ENCODE measurements around the gene SPR. TPM values are rescaled to one million over a fixed set of nuclear protein-coding genes. Genes with fewer than 3 reads are reported as not detected.

SPR gene
- total and polyA plus RNA-seq, 2 donors (not counting 3 experiments of a cell fraction or from before 2014, with no cell fraction given), result 22.0 to 27.6 TPM

DNA sequence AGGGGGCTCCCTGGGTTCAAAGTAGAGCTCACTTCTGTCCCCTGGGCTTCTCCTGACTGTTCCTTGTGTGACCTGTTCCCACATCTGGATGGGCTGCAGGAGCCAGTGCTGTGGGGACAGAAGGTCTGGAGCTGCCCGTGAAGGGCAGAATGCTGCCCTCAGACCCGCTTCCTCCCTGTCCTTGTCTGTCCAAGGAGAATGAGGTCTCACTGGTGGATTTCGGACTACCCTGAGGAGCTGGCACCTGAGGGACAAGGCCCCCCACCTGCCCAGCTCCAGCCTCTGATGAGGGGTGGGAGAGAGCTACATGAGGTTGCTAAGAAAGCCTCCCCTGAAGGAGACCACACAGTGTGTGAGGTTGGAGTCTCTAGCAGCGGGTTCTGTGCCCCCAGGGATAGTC is 45.6 kb downstream of the SPR start:
- Histone ChIP-seq H3K4me3 (replicated peaks in 1 of 3; ENCODE audit: insufficient read depth in 1 of 3, low read depth in 1 of 3, low read length in 3 of 3) (no peak overlapping the region), H4K20me1 (replicated peaks; ENCODE audit: control insufficient read depth, extremely low read depth, insufficient read depth, low read length) (no peaks in the 10 kb centered on the region), H3K79me2 (ENCODE audit: control insufficient read depth, insufficient read depth, low read length) (no peaks in the 10 kb centered on the region), H3K4me1 (ENCODE audit: control insufficient read depth, extremely low read depth, insufficient read depth, low read length) (no peaks in the 10 kb centered on the region), H3K36me3 (ENCODE audit: control insufficient read depth in 2 of 2, extremely low read depth in 1 of 2, insufficient read depth in 2 of 2, low read length in 2 of 2) (no peaks in the 10 kb centered on the region), H3K4me2 (ENCODE audit: insufficient read depth, low read length) (no peak overlapping the region), H2AFZ (ENCODE audit: low read depth, low read length) (no peak overlapping the region), H3K9me3 (replicated peaks; ENCODE audit: control insufficient read depth, insufficient read depth, low read length) (no peaks in the 10 kb centered on the region), H3K27ac (ENCODE audit: insufficient read depth, low read depth, low read length) (no peak overlapping the region), H3K9me1 (replicated peaks; ENCODE audit: control insufficient read depth, extremely low read depth, insufficient read depth, low read length) (no peaks in the 10 kb centered on the region), H3K27me3 (ENCODE audit: control insufficient read depth in 2 of 2, insufficient read depth in 2 of 2, low read length in 2 of 2) (peaks cover 28 to 41% of the 10 kb centered on the region in 2 experiments), H3K9ac (replicated peaks; ENCODE audit: extremely low read depth, insufficient read depth, low read length) (no peak overlapping the region)
- intact Hi-C loops (cut with micrococcal nuclease), result no loop called here
- POLR2A ChIA-PET, result interaction anchor here (0.5 kb wide), 1 partner anchor 369 kb away, joined by 4 read pairs; no protein-coding TSS in a partner anchor
- no TSS peak for BruUV-seq (replicated peaks)
- DNase-seq (ENCODE audit: low read depth, low spot score) (no peak), FAIRE-seq (no peak)
- CTCF ChIA-PET, result interaction anchor here (4.1 kb wide), 1 partner anchor 39 kb away, joined by 26 read pairs; no protein-coding TSS in a partner anchor
- no peak for TF ChIP-seq GATA2 (IDR thresholded peaks at IDR 0.05; ENCODE audit: insufficient read depth, insufficient read length, low read depth, low read length)
- dilution Hi-C loops (cut with MboI; ENCODE audit: extremely low pct_ligation_motif_present, low sequenced_read_pairs), result no loop called here

DNA sequence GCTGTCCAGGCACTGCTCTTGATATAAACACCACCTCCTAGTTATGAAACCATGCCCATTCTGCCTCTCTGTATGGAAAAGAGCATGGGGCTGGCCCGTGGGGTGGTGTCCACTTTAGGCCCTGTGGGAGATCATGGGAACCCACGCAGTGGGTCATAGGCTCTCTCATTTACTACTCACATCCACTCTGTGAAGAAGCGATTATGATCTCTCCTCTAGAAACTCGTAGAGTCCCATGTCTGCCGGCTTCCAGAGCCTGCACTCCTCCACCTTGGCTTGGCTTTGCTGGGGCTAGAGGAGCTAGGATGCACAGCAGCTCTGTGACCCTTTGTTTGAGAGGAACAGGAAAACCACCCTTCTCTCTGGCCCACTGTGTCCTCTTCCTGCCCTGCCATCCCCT is 46.0 kb downstream of the SPR start:
- CTCF ChIA-PET, result interaction anchor here (4.1 kb wide), 1 partner anchor 40 kb away, joined by 26 read pairs; no protein-coding TSS in a partner anchor
- H3K27ac ChIP-seq (ENCODE audit: insufficient read depth, low read depth, low read length), result no peak overlapping the region
- POLR2A ChIA-PET, result no interaction called here
- no peak for TF ChIP-seq POLR2AphosphoS5 (IDR thresholded peaks at IDR 0.05; ENCODE audit: insufficient read depth, low read depth, low read length)
- no peak for TF ChIP-seq MYC (IDR thresholded peaks at IDR 0.05; ENCODE audit: low read depth, low read length)
- no peak for TF ChIP-seq EZH2 (IDR thresholded peaks at IDR 0.05; ENCODE audit: borderline replicate concordance, low read depth, low read length, severe bottlenecking)
- no peak for TF ChIP-seq POLR2A (IDR thresholded peaks at IDR 0.05; ENCODE audit: low read depth, low read length)
- TF ChIP-seq JUN (IDR thresholded peaks at IDR 0.05; ENCODE audit: borderline replicate concordance, insufficient read depth, insufficient read length, low read depth), result no peak
- no peak for TF ChIP-seq GATA2 (IDR thresholded peaks at IDR 0.05; ENCODE audit: insufficient read depth, insufficient read length, low read depth, low read length)
- TF ChIP-seq, protein P1, sequence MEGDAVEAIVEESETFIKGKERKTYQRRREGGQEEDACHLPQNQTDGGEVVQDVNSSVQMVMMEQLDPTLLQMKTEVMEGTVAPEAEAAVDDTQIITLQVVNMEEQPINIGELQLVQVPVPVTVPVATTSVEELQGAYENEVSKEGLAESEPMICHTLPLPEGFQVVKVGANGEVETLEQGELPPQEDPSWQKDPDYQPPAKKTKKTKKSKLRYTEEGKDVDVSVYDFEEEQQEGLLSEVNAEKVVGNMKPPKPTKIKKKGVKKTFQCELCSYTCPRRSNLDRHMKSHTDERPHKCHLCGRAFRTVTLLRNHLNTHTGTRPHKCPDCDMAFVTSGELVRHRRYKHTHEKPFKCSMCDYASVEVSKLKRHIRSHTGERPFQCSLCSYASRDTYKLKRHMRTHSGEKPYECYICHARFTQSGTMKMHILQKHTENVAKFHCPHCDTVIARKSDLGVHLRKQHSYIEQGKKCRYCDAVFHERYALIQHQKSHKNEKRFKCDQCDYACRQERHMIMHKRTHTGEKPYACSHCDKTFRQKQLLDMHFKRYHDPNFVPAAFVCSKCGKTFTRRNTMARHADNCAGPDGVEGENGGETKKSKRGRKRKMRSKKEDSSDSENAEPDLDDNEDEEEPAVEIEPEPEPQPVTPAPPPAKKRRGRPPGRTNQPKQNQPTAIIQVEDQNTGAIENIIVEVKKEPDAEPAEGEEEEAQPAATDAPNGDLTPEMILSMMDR (IDR thresholded peaks at IDR 0.05; ENCODE audit: extremely low read depth in 1 of 2, insufficient read depth in 1 of 2, low read depth in 1 of 2, low read length in 2 of 2), result no peak
- TF ChIP-seq, protein P2, sequence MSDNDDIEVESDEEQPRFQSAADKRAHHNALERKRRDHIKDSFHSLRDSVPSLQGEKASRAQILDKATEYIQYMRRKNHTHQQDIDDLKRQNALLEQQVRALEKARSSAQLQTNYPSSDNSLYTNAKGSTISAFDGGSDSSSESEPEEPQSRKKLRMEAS (IDR thresholded peaks at IDR 0.05; ENCODE audit: insufficient read depth, insufficient read length), result no peak
- no peak for TF ChIP-seq FOS (IDR thresholded peaks at IDR 0.05; ENCODE audit: borderline replicate concordance, insufficient read depth, low read length)
- H3K79me2 ChIP-seq (ENCODE audit: control insufficient read depth, insufficient read depth, low read length), result no peaks in the 10 kb centered on the region
- H3K9me3 ChIP-seq (replicated peaks; ENCODE audit: control insufficient read depth, insufficient read depth, low read length), result no peaks in the 10 kb centered on the region
- FAIRE-seq, result no peak
- H2AFZ ChIP-seq (ENCODE audit: low read depth, low read length), result no peak overlapping the region
- H3K4me3 ChIP-seq (replicated peaks in 1 of 3; ENCODE audit: insufficient read depth in 1 of 3, low read depth in 1 of 3, low read length in 3 of 3), result no peak overlapping the region
- no peak overlapping the region for H3K4me2 ChIP-seq (ENCODE audit: insufficient read depth, low read length)
- no TSS peak for BruUV-seq (replicated peaks)
- H3K36me3 ChIP-seq (ENCODE audit: control insufficient read depth in 2 of 2, extremely low read depth in 1 of 2, insufficient read depth in 2 of 2, low read length in 2 of 2), result no peaks in the 10 kb centered on the region
- dilution Hi-C loops (cut with MboI; ENCODE audit: extremely low pct_ligation_motif_present, low sequenced_read_pairs) (no loop called here), intact Hi-C loops (cut with micrococcal nuclease) (no loop called here)
- no peak for DNase-seq (ENCODE audit: low read depth, low spot score)
- H3K9ac ChIP-seq (replicated peaks; ENCODE audit: extremely low read depth, insufficient read depth, low read length), result no peak overlapping the region
- no peaks in the 10 kb centered on the region for H4K20me1 ChIP-seq (replicated peaks; ENCODE audit: control insufficient read depth, extremely low read depth, insufficient read depth, low read length)
- no peaks in the 10 kb centered on the region for H3K4me1 ChIP-seq (ENCODE audit: control insufficient read depth, extremely low read depth, insufficient read depth, low read length)
- H3K9me1 ChIP-seq (replicated peaks; ENCODE audit: control insufficient read depth, extremely low read depth, insufficient read depth, low read length), result no peaks in the 10 kb centered on the region
- peaks cover 24 to 37% of the 10 kb centered on the region in 2 experiments for H3K27me3 ChIP-seq (ENCODE audit: control insufficient read depth in 2 of 2, insufficient read depth in 2 of 2, low read length in 2 of 2)
